H1 (cell line): ENCODE data around the gene CPD. TPM values are rescaled to one million over a fixed set of nuclear protein-coding genes. Genes with fewer than 3 reads are reported as not detected.

Experiments
- ASH2L ChIP-seq: fragments of 200-600, 300-600 bp; sonication (generic); IDR thresholded peaks from one replicate; pipeline ENCODE4 v1.7.1; 2017; ENCODE audit warnings: low read length
- CTBP2 ChIP-seq: IDR thresholded peaks from 2 replicates; pipeline ENCODE4 v1.7.0; 2011; ENCODE audit warnings: borderline replicate concordance, mild to moderate bottlenecking, moderate library complexity, mixed read lengths, low read length; ENCODE audit not compliant: insufficient read depth, insufficient read length
- GABPA ChIP-seq: IDR thresholded peaks from 2 replicates; pipeline ENCODE4 v1.6.1; 2011; ENCODE audit warnings: mild to moderate bottlenecking, low read length, moderate library complexity, borderline replicate concordance; ENCODE audit not compliant: insufficient read depth
- polyA plus RNA-seq, 7 experiments: library from polyadenylated mRNA; depleted of rRNA in 3 of 7; stranded (reverse) in 5 of 7; unstranded in 2 of 7; fragments of >200 nt in 5 of 7; fragments of 200-250 nt in 2 of 7; gene quantifications; 1 replicate in 5 of 7; 2 replicates in 1 of 7; 4 replicates in 1 of 7; pipeline versions ENCODE4 v1.2.1 to v1.2.3, GENCODE V29; 2011 to 2013; ENCODE audit warnings: missing spikeins in 2 of 7, mixed read lengths in 2 of 7
- total RNA-seq: library from RNA; stranded (reverse); fragmentation: NEBNext Ultra II Directional; extraction: Animal tissue kit (Norgen Biotek cat#: 25700); gene quantifications from 2 replicates; pipeline ENCODE4 v1.2.1, GENCODE V29; 2021

The CPD gene
- total and polyA plus RNA-seq, 2 of the 8 experiments (the other 6 are each of a cell fraction or from before 2014, with no cell fraction given): 8.6 to 46.2 TPM

GRCh38 chr17:30433514-30433913, 54.8 kb downstream of the CPD start (continued):
- no peak for TF ChIP-seq CTBP2
- no peak for TF ChIP-seq GABPA
- no peak for TF ChIP-seq ASH2L
